Measurements from ENCODE around the gene FABP1.

The FABP1 gene

DNA sequence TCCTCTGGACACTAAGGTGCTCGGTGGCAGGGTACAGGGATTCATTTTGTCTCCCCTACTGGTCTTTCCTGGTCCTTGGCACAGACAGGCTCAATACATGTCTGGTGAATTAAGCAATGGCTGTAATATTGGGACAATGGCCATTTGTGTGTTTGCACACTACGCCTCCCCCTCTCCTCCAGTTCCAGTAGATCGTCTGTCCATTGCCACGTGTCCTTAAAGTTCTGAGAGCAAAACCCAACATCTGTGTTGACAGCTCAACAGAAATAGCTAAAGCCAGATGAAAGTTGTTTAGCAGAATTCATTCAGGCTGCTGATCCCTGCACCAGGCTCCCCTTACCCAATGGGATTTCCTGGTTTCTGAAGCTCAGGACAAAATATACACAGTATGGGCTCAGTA lies 9.0 kb upstream of the FABP1 start:
- no peak for DNase-seq

- DNase-seq = no peak
Observed at GRCh38 chr2:88133875-88134274, 6.0 kb upstream of the FABP1 start.

- no peak for DNase-seq
Observed at GRCh38 chr2:88131999-88132368, 4.1 kb upstream of the FABP1 start.

DNA sequence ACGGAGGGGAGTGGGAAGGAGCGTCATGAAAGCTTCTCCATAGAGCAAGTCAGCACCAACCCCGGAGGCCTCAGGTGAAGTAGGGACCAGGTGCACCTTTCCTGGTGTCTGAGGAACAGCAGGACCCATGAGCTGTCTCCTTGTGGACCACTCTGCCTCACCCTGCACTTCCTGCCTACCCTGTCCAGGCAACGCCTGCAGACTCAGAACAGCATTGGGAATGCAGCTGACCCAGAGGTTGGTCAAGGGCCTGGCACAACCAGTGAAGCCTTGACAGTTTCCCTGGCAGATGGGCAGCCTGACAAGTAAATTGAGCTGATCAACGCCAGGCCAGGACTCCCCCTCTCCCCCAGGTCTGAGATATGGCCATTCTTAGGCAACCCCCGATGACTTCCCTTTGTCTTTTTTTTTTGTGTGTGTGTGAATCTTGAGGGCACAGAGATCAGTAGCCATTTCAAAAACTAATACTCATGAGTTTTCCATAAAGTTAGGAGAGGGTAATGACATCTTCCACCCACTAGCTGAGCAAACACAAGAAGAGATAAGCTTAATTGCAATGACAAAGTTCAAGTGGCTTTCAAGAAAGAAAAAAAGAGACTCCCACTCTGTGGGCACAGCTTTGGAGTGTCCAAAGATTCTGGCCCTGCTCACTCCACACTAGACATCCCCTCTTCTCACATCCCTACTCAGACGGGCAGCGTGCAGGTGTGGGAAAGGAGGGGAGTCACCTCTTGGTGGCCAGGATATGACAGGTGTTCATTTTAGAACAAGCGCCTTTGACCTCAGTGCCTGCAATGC lies 3.5 kb upstream of the FABP1 start:
- no peak for DNase-seq

DNA sequence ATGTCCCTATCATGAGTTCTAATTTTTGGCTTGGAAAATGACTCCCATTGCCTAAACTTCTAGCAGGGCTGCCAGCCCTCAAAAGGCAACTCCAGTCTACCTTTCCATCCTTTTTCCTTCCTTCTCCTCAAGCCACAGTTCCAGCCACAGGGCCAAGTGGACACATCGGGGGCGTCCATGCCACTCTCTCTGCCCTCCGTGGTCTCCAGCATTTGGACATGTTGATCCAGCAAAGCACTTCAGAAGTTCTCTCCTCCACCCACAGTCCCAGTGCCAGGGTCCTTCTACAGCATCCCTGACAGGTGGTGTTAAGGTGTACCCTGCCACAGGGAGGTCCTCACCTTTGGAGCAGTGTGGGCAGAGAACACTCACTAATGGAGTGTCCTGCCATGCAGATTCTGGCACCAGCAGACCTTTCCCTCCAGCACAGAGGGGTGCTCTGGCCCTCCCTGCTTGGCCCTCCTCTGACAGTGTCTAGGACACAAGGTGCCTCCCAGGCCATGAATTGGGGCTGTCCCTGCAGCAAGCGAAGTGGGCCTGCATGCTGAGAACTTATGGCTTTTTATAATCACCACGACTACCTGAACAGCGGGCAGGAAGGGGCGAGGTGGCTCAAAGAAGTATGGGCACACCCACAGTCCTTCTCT lies 1.6 kb upstream of the FABP1 start:
- DNase-seq = no peak

- no peak for DNase-seq
Observed at GRCh38 chr2:88128654-88129312, 921 bp upstream of the FABP1 start.

DNA sequence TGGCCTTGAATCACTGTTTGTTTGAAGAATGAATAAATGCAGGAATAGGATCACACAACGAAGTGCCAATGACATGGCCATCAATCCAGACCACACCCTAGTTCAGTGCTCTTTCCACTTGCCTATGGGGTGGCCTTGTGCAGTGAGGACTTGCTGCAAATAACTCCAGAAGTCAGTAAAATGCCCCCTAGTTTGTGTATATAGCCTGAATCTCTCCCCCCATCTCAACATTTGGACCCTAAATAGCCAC lies 299 bp downstream of the FABP1 start:
- no peak for DNase-seq

DNA sequence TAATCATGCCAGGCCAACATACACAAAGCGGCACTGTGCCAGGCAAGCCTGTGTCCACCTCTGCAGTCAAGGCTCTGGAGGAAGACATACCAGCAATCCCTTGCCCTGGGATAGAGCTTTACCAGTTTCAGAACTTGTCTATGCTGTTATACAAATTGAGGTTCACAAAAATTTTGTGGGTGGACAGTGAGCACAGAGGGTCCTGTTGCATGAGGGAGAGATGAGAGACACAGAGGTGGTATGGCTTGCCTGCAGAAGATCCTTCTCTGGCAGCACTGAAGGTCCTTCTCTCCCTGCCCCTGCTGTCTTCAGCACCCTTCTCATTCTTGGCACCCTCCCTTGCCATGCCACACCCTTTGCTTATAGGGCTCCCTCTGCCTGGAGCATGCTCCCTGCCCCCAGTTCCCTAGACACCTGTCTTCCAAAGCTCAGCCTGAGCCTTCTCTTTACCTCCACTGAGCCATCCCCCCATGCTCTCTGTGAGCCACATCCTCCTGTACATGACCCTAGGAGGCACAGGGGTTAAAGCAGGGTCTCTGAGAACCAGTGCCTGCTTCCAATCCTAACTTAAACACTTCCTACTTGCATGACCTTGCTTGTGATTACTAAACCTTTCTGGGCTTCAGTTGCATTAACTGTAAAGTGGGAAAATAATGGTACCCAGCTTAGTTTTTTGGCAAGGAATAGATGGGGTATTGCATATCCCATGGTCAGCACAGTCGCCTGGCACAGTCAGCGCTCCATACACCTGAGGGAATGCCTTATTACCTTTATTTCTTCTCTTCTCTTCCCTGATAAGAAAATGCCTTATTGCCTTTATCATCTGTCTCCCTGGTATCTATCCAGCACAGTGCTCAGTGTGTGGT lies 857 bp downstream of the FABP1 start:
- DNase-seq = no peak

- no peak for DNase-seq
Observed at GRCh38 chr2:88125924-88126771, 1.7 kb downstream of the FABP1 start.

DNA sequence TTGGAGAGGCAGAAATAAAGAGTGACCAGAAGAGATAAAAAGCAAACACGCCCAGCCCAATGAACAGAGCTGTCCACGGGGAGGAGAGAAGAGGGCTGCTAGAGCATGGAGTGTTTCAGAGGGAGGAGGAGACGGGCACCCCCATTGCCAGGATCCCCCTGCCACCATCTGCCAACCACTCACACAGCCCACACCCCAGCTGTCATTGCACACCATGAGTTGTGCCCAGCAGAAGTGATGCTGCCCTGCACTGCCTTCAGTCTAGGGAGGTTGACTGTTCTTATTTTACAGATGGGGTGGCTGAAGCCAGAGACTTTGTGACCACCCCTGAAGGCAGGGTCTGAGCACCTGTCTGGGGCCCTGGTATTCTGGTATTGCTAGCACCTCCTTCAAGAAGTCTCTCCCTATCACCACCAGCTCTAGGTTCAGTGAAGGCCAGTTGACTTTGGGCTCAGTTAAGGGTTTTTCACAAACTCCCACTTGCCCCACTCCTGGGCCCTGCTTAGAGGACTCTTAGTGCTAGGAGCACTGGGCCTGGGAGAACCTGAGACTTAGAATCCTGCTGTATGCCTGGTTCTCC lies 2.4 kb downstream of the FABP1 start:
- no peak for DNase-seq

GRCh38 chr2:88123975-88124917 lies 3.6 kb downstream of the FABP1 start:
- DNase-seq = no peak

DNA sequence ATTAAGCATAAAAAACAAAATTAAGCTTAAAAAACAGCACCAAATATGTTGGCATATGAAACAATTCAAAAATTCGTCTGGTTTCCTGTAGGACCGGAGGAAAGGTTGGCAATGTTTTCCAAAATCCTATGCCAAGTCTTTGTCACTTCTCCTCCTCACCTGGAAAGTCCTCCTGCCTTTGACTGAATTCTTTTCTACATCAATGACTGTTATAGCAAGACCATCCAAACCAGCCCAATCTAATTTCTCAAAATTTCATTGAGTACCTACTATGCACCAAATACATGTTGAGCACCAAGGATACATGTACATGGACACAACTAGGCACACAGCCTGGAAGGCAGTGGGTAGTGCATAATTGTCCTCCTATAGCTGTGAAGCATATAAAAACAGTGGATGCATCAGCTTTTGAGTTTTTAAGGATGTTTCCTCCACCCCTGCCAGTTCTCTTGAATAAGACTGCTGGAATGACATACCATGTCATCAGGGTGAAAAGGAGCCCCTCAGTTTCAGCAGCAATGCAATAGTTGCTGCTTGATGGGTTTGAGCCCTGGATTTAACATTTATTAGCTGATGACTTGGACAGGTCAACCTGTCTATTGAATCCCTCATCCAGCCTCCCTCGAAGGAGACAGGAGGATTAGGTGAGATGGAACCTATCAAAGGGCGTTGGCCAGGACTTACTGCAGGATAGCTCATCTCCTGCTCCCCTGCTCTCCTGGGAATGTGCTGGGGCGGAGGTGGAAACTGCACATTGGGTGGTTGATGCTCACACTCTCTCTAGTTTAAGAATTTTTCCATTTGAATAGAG lies 4.5 kb downstream of the FABP1 start:
- no peak for DNase-seq

DNA sequence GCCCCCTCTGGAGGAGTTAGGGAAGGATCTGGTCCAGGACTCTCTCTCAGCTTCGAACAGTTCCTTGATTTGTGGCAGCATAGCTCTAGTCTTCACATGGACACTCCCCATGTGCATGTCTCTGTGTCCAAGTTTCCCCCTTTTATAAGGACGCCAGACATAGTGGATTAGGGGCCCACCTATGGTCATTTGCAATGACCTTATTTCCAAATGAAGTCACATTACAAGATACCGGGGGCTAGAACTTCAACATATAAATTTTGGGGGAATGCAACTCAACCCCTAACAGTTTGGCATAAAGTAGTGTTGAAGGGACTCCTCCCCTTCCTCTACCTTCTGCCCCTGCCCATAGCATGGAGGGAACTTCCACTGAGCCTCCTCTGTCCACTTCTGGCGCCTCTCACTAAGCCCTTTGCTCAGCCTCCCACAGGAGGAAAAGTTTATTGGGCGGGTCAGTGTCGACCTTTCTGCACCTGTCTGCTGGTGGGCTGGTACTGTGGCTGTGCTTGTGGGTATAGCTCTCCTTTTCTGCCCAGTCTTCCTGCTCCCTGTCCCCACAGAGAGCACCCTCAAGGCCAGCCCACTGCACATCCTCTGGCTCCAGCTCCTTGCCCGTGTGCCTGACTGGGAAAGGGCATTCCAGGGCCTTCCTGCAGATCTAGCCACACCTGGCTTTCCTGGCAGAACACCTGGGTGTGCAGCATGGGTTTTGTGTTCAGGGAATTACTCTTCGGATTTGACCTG lies 5.5 kb downstream of the FABP1 start:
- DNase-seq = no peak

GRCh38 chr2:88121678-88122077 lies 6.2 kb downstream of the FABP1 start:
- no peak for DNase-seq

GRCh38 chr2:88117973-88118372 lies 9.9 kb downstream of the FABP1 start:
- DNase-seq = no peak

DNA sequence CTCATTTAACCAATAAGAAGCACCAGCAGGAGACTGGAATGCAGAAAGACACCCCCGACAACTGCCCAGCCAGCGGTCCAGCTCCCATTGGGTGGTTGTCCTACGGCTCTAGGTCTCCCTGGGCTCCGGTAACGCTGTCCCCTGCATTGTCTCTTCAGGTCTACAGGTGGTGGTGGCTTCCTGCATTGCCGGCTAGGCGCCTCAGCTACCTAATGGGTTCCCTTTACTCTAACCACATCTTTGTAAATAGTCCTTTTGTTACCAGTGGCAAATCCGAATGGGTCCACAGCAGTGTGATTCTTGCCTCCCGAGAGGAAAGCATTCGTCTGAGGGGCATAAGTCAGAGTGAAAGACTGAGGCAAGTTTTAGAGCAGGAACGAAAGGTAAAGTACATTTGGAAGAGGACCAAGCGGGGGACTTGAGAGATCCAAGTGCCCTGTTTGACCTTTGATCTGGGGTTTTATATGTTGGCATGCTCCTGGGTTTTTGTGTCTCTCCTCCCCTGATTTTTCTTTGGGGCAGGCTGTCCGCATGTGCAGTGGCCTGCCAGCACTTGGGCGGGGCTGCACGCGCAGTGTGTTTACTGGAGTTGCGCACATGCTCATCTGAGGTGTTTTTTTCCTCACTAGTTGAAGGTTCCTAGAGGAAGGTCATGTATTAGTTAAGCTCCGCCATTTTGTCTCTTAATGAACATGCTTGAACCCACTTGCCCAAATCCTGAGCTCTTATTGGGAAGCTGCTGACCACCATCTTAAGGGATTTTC lies 11.0 kb downstream of the FABP1 start:
- DNase-seq = no peak

GRCh38 chr2:88115825-88116518 lies 11.9 kb downstream of the FABP1 start:
- DNase-seq = no peak

- no peak for DNase-seq
Observed at GRCh38 chr2:88114889-88115288, 13.0 kb downstream of the FABP1 start.
